HEK293 (cell line): ENCODE results near the gene PDE4D.

ENCODE experiments used
- CTCF ChIA-PET: fragments of 350-600 bp; formaldehyde crosslinking; extraction: SDS; loops from one replicate; lab custom pipeline; 2021; ENCODE audit warnings: antibody characterized with exemption; lab: Yijun Ruan, JAX
- POLR2A ChIA-PET: fragments of 300-600 bp; formaldehyde crosslinking; extraction: SDS; loops from one replicate; lab custom pipeline; 2020; ENCODE audit warnings: antibody characterized with exemption, inconsistent platforms; lab: Yijun Ruan, JAX
- H3K27ac ChIP-seq: fragments of 200-500 bp; sonication (Bioruptor generic); 2 replicates; pipeline ENCODE4 v1.5.1; 2014; ENCODE audit warnings: low read depth, low read length, control low read depth, inconsistent platforms; ENCODE audit errors: extremely low read depth
- H3K36me3 ChIP-seq, 2 experiments: fragments of 200-500 bp in 1 of 2; sonication (Bioruptor generic) in 1 of 2; 1 replicate in 1 of 2; 2 replicates in 1 of 2; pipeline ENCODE4 v1.5.1; 2014 to 2017; ENCODE audit warnings: inconsistent platforms in 2 of 2, low read length in 2 of 2; ENCODE audit not compliant: control insufficient read depth in 2 of 2, insufficient read depth in 1 of 2
- H3K4me1 ChIP-seq: fragments of 200-500 bp; sonication (Bioruptor generic); 2 replicates; pipeline ENCODE4 v1.5.1; 2014; ENCODE audit warnings: mild to moderate bottlenecking, low read length, inconsistent platforms; ENCODE audit not compliant: control insufficient read depth, insufficient read depth
- H3K4me3 ChIP-seq: 2 replicates; pipeline ENCODE4 v1.5.1; 2011; ENCODE audit warnings: low read depth, mild to moderate bottlenecking, control low read depth, low read length, moderate library complexity
- H3K9me3 ChIP-seq: fragments of 200-500 bp; sonication (Bioruptor generic); 2 replicates; pipeline ENCODE4 v1.5.1; 2014; ENCODE audit warnings: low read depth, low read length, inconsistent platforms; ENCODE audit not compliant: control insufficient read depth, insufficient read depth
- KLF7 ChIP-seq: fragments of 450-650 bp; formaldehyde crosslinking; IDR thresholded peaks from 2 replicates; pipeline ENCODE4 v1.5.1; 2016; ENCODE audit warnings: missing biosample characterization, missing genetic modification characterization, borderline replicate concordance
- PRDM1 ChIP-seq: fragments of 450-650 bp; formaldehyde crosslinking; IDR thresholded peaks from 2 replicates; pipeline ENCODE4; 2016; ENCODE audit warnings: missing biosample characterization, missing genetic modification characterization
- TRIM28 ChIP-seq: IDR thresholded peaks from 2 replicates; pipeline ENCODE4 v1.6.1; 2011; ENCODE audit warnings: low read length, control low read depth, borderline replicate concordance
- ZBTB20 ChIP-seq: fragments of 450-650 bp; formaldehyde crosslinking; IDR thresholded peaks from 2 replicates; pipeline ENCODE4 v1.5.1; 2016; ENCODE audit warnings: missing biosample characterization, missing genetic modification characterization
- ZNF561 ChIP-seq: fragments of 450-650 bp; IDR thresholded peaks from 2 replicates; pipeline ENCODE4 v1.5.1; 2018; ENCODE audit warnings: missing biosample characterization, missing genetic modification characterization, borderline replicate concordance
- ZSCAN16 ChIP-seq: fragments of 450-650 bp; formaldehyde crosslinking; IDR thresholded peaks from 2 replicates; pipeline ENCODE4 v1.5.1; 2016; ENCODE audit warnings: missing biosample characterization, missing genetic modification characterization
- TF ChIP-seq, protein P1 (sequence below): fragments of 450-650 bp; formaldehyde crosslinking; IDR thresholded peaks from 2 replicates; pipeline ENCODE4 v1.5.1; 2016; ENCODE audit warnings: missing biosample characterization, missing genetic modification characterization
- TF ChIP-seq, protein P2 (sequence below): fragments of 450-650 bp; formaldehyde crosslinking; IDR thresholded peaks from 2 replicates; pipeline ENCODE4 v1.5.1; 2017; ENCODE audit warnings: missing biosample characterization, mild to moderate bottlenecking, missing genetic modification characterization, moderate library complexity
- TF ChIP-seq, protein P3 (sequence below): fragments of 450-650 bp; formaldehyde crosslinking; IDR thresholded peaks from 2 replicates; pipeline ENCODE4 v1.5.1; 2016; ENCODE audit warnings: missing biosample characterization, missing genetic modification characterization, low read depth
- TF ChIP-seq, protein P4 (sequence below): fragments of 450-650 bp; formaldehyde crosslinking; IDR thresholded peaks from 2 replicates; pipeline ENCODE4 v1.5.1; 2017; ENCODE audit warnings: missing biosample characterization, missing genetic modification characterization
- TF ChIP-seq, protein P5 (sequence below): fragments of 450-650 bp; formaldehyde crosslinking; IDR thresholded peaks from 2 replicates; pipeline ENCODE4 v1.5.1; 2016; ENCODE audit warnings: missing biosample characterization, missing genetic modification characterization
- TF ChIP-seq, protein P6 (sequence below): fragments of 450-650 bp; formaldehyde crosslinking; IDR thresholded peaks from 2 replicates; pipeline ENCODE4 v1.5.1; 2017; ENCODE audit warnings: missing biosample characterization, missing genetic modification characterization
- TF ChIP-seq, protein P7 (sequence below): fragments of 450-650 bp; formaldehyde crosslinking; IDR thresholded peaks from 2 replicates; pipeline ENCODE4 v1.5.1; 2017; ENCODE audit warnings: missing biosample characterization, missing genetic modification characterization
- TF ChIP-seq, protein P8 (sequence below): fragments of 450-650 bp; formaldehyde crosslinking; IDR thresholded peaks from 2 replicates; pipeline ENCODE4 v1.5.1; 2017; ENCODE audit warnings: missing biosample characterization, missing genetic modification characterization

The PDE4D gene

DNA sequence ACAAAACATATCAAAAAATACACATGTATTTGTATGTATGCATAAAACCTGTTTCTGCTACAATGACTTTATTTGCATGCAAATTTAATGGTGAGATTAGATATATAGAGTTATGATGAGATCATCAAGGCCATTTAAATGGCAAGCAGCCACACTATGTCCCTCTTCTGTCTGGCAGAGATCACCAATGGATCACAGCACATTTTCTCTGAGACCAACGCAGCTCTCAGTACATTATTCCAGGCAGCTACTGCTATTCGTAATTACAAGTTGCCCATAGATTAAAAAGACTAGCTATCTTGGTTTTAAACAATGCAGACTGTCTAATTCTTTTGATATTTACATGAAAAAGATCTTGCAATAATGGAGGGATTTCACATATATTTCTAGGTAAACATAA is 629.5 kb downstream of the PDE4D start (continued):
- TF ChIP-seq, protein P1, sequence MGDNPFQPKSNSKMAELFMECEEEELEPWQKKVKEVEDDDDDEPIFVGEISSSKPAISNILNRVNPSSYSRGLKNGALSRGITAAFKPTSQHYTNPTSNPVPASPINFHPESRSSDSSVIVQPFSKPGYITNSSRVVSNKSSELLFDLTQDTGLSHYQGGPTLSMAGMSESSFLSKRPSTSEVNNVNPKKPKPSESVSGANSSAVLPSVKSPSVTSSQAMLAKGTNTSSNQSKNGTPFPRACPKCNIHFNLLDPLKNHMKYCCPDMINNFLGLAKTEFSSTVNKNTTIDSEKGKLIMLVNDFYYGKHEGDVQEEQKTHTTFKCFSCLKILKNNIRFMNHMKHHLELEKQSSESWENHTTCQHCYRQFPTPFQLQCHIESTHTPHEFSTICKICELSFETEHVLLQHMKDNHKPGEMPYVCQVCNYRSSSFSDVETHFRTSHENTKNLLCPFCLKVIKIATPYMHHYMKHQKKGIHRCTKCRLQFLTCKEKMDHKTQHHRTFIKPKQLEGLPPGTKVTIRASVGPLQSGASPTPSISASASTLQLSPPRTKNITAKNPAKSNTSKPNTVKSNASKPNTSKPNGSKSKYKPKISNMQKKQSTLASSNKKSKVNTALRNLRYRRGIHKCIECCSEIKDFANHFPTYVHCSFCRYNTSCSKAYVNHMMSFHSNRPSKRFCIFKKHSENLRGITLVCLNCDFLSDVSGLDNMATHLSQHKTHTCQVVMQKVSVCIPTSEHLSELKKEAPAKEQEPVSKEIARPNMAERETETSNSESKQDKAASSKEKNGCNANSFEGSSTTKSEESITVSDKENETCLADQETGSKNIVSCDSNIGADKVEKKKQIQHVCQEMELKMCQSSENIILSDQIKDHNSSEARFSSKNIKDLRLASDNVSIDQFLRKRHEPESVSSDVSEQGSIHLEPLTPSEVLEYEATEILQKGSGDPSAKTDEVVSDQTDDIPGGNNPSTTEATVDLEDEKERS (tag by site-specific recombination) = no peak
- TF ChIP-seq, protein P2, sequence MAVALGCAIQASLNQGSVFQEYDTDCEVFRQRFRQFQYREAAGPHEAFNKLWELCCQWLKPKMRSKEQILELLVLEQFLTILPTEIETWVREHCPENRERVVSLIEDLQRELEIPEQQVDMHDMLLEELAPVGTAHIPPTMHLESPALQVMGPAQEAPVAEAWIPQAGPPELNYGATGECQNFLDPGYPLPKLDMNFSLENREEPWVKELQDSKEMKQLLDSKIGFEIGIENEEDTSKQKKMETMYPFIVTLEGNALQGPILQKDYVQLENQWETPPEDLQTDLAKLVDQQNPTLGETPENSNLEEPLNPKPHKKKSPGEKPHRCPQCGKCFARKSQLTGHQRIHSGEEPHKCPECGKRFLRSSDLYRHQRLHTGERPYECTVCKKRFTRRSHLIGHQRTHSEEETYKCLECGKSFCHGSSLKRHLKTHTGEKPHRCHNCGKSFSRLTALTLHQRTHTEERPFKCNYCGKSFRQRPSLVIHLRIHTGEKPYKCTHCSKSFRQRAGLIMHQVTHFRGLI (tag by site-specific recombination) = no peak
- TF ChIP-seq ZSCAN16 (tag by site-specific recombination) (no peak), PRDM1 (tag by site-specific recombination) (no peak), KLF7 (tag by site-specific recombination) (no peak)
- TF ChIP-seq, protein P3, sequence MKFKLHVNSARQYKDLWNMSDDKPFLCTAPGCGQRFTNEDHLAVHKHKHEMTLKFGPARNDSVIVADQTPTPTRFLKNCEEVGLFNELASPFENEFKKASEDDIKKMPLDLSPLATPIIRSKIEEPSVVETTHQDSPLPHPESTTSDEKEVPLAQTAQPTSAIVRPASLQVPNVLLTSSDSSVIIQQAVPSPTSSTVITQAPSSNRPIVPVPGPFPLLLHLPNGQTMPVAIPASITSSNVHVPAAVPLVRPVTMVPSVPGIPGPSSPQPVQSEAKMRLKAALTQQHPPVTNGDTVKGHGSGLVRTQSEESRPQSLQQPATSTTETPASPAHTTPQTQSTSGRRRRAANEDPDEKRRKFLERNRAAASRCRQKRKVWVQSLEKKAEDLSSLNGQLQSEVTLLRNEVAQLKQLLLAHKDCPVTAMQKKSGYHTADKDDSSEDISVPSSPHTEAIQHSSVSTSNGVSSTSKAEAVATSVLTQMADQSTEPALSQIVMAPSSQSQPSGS = 0 out of 2 replicates have a peak, but pooled peaks have one; percentile 5
- TF ChIP-seq, protein P4, sequence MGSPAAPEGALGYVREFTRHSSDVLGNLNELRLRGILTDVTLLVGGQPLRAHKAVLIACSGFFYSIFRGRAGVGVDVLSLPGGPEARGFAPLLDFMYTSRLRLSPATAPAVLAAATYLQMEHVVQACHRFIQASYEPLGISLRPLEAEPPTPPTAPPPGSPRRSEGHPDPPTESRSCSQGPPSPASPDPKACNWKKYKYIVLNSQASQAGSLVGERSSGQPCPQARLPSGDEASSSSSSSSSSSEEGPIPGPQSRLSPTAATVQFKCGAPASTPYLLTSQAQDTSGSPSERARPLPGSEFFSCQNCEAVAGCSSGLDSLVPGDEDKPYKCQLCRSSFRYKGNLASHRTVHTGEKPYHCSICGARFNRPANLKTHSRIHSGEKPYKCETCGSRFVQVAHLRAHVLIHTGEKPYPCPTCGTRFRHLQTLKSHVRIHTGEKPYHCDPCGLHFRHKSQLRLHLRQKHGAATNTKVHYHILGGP (tag by site-specific recombination) = no peak
- TF ChIP-seq, all 188 proteins: peak for 4

DNA sequence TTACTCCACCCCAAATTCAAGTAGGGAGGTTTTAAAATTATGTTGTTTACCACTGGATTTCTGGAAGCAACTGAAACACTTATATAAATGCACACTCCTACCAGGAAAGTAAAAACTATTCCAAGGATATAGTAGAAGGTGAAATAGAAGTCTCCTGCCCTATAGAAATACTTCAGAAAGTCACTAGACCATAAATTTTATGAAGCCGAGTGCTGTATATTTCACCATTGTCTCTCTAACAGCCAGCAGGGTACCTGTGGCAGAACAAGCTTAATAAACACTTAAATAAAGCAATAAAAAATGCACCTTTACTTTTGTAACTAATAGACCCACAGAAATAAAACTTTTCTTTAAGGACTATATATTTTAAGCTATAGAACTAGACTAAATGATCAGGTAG is 631.6 kb downstream of the PDE4D start:
- no peaks in the 10 kb centered on the region for H3K36me3 ChIP-seq
- TF ChIP-seq, protein P5, sequence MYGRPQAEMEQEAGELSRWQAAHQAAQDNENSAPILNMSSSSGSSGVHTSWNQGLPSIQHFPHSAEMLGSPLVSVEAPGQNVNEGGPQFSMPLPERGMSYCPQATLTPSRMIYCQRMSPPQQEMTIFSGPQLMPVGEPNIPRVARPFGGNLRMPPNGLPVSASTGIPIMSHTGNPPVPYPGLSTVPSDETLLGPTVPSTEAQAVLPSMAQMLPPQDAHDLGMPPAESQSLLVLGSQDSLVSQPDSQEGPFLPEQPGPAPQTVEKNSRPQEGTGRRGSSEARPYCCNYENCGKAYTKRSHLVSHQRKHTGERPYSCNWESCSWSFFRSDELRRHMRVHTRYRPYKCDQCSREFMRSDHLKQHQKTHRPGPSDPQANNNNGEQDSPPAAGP (tag by site-specific recombination) = no peak
- TF ChIP-seq, protein P6, sequence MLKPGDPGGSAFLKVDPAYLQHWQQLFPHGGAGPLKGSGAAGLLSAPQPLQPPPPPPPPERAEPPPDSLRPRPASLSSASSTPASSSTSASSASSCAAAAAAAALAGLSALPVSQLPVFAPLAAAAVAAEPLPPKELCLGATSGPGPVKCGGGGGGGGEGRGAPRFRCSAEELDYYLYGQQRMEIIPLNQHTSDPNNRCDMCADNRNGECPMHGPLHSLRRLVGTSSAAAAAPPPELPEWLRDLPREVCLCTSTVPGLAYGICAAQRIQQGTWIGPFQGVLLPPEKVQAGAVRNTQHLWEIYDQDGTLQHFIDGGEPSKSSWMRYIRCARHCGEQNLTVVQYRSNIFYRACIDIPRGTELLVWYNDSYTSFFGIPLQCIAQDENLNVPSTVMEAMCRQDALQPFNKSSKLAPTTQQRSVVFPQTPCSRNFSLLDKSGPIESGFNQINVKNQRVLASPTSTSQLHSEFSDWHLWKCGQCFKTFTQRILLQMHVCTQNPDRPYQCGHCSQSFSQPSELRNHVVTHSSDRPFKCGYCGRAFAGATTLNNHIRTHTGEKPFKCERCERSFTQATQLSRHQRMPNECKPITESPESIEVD (tag by site-specific recombination) = peak; percentile 92
- TF ChIP-seq ZBTB20 (tag by site-specific recombination) (peak; percentile 65), ZNF561 (tag by site-specific recombination) (no peak), TRIM28 (no peak)
- TF ChIP-seq, protein P7, sequence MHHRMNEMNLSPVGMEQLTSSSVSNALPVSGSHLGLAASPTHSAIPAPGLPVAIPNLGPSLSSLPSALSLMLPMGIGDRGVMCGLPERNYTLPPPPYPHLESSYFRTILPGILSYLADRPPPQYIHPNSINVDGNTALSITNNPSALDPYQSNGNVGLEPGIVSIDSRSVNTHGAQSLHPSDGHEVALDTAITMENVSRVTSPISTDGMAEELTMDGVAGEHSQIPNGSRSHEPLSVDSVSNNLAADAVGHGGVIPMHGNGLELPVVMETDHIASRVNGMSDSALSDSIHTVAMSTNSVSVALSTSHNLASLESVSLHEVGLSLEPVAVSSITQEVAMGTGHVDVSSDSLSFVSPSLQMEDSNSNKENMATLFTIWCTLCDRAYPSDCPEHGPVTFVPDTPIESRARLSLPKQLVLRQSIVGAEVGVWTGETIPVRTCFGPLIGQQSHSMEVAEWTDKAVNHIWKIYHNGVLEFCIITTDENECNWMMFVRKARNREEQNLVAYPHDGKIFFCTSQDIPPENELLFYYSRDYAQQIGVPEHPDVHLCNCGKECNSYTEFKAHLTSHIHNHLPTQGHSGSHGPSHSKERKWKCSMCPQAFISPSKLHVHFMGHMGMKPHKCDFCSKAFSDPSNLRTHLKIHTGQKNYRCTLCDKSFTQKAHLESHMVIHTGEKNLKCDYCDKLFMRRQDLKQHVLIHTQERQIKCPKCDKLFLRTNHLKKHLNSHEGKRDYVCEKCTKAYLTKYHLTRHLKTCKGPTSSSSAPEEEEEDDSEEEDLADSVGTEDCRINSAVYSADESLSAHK = no peak
- TF ChIP-seq, protein P8, sequence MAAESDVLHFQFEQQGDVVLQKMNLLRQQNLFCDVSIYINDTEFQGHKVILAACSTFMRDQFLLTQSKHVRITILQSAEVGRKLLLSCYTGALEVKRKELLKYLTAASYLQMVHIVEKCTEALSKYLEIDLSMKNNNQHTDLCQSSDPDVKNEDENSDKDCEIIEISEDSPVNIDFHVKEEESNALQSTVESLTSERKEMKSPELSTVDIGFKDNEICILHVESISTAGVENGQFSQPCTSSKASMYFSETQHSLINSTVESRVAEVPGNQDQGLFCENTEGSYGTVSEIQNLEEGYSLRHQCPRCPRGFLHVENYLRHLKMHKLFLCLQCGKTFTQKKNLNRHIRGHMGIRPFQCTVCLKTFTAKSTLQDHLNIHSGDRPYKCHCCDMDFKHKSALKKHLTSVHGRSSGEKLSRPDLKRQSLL = no peak
- CTCF ChIA-PET = interaction anchor here (0.6 kb wide), 1 partner anchor 121 kb away, joined by 3 read pairs; no protein-coding TSS in a partner anchor
- peaks cover 34% of the 10 kb centered on the region for H3K4me1 ChIP-seq
- no peaks in the 10 kb centered on the region for H3K9me3 ChIP-seq
- POLR2A ChIA-PET = no interaction called here
- no peak overlapping the region for H3K27ac ChIP-seq
- no peak overlapping the region for H3K4me3 ChIP-seq
